ENCODE data around the gene AHRR. TPM values are rescaled to one million over a fixed set of nuclear protein-coding genes. Genes with fewer than 3 reads are reported as not detected.

Gene AHRR
- total RNA-seq, 1 donor = 31.9 TPM

DNA sequence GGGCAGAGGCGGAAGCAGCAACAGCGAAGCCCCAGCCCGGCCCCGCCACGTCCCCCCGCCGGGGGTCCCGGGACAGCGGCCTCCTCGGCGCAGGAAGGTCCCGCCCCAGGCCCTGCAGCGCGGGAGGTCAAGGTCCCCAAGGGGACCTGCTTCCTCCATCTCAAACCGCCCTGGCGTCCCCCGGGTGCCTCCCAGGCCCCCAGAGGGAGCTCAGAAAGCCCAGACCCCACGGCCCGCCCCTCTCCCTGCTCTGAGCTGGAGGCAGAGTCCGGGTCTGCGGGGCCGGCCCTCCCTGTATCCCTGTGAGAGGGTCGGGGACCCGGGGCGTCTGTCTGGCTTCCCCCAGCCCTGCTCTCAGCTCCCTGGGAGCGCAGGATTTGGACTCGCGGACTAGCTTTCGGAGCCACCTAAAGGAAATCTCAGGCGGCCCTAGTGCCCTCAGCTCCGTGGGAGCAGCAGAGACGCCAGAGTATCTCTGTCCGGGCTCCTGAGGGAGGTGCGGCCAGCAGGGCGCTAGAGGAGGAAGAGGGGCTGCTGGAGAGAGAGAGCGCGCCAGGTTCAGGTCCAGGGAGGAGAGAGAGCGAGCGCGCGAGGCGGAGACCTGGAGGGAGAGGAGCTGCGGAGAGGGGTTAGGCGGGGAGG is 152.2 kb downstream of the AHRR start:
- TF ChIP-seq CTCF (IDR thresholded peaks at IDR 0.05; ENCODE audit: insufficient read depth, low read length) = no peak
- peak; percentile 43 for DNase-seq (ENCODE audit: low read depth)

GRCh38 chr5:474232-474839 is 152.8 kb downstream of the AHRR start:
- H3K4me3 ChIP-seq (ENCODE audit: low read depth, low read length) = peak overlapping the region; percentile 76
- DNase-seq (ENCODE audit: low read depth) = peak; percentile 18

More for the DNA sequence above, 152.2 kb downstream of the AHRR start:
- peak overlapping the region; percentile 76 for H3K4me3 ChIP-seq (ENCODE audit: low read depth, low read length)

DNA sequence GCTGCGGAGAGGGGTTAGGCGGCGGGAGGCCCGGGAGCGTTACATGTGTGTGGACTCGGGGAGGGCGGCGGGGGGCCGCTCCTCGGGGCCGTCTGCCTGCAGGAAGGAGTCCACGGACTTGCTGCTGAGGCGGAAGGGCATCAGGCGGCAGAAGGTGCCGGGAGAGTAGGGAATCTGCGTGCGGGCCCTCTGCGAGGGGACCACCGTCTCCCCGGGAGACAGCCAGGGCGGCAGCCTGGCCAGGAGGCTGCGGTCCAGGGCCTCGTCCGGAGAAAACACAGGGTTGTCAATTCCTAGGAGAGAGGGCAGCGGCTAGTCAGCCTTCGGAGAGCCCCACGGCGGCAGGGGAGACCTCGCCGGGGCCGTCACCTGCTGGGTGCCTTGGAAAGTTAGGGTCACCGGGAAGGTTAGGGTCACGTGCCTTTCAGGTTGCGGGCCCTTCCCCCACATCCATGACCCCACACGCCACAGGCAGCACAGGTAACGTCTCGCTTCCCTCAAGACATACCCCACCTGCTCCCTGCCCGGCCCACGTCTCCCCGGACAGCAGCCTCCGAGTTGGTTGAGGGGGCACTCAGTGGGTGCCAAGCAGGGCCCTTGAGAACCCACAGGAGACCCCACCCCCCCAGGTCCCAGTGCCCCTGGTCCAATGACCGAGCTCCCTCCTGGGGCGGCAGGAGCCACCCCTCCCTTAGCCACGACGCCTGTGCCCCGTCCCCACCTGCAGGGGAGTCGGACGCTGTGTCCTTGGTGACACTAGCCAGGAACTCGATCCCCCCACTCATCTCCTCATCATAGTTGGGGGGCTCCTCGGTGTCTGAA is 153.5 kb downstream of the AHRR start:
- peak overlapping the region; percentile 52 for H3K4me3 ChIP-seq (ENCODE audit: low read depth, low read length)
- no peak for TF ChIP-seq CTCF (IDR thresholded peaks at IDR 0.05; ENCODE audit: insufficient read depth, low read length)
- peak; percentile 14 for DNase-seq (ENCODE audit: low read depth)

GRCh38 chr5:475704-476101 is 154.2 kb downstream of the AHRR start:
- H3K4me3 ChIP-seq (ENCODE audit: low read depth, low read length) = no peak overlapping the region
- DNase-seq (ENCODE audit: low read depth) = no peak
- no peak for TF ChIP-seq CTCF (IDR thresholded peaks at IDR 0.05; ENCODE audit: insufficient read depth, low read length)

GRCh38 chr5:476102-476813 is 154.7 kb downstream of the AHRR start:
- DNase-seq (ENCODE audit: low read depth) = peak; percentile 15
- TF ChIP-seq CTCF (IDR thresholded peaks at IDR 0.05; ENCODE audit: insufficient read depth, low read length) = no peak
- no peak overlapping the region for H3K4me3 ChIP-seq (ENCODE audit: low read depth, low read length)

GRCh38 chr5:476814-477175 is 155.3 kb downstream of the AHRR start:
- no peak for TF ChIP-seq CTCF (IDR thresholded peaks at IDR 0.05; ENCODE audit: insufficient read depth, low read length)
- DNase-seq (ENCODE audit: low read depth) = no peak
- H3K4me3 ChIP-seq (ENCODE audit: low read depth, low read length) = no peak overlapping the region

DNA sequence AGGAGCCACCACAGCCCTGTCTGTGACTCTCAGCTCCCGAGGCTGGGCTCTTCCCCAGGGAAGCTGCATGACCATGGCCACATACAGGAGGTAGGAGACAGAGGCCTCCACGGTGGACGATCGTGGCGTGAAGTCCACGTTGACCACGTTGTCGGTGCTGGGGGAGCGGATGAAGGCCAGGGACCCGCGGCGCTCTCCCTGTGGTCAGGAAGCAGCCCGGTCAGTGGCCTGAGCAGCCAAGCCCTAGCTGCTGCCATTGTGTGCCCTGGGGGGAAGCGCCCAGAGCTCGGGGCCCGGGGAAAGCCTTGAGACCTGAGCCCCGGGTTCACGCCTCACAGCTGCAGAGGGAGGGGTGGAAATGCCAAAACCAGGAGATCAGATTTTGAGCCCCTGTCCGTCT is 155.7 kb downstream of the AHRR start:
- TF ChIP-seq CTCF (IDR thresholded peaks at IDR 0.05; ENCODE audit: insufficient read depth, low read length) = no peak
- DNase-seq (ENCODE audit: low read depth) = no peak

More for the DNA sequence above, 155.7 kb downstream of the AHRR start:
- H3K4me3 ChIP-seq (ENCODE audit: low read depth, low read length) = no peak overlapping the region

Measured in fibroblast of the aortic adventitia (primary cell).